Activated CD4-positive, alpha-beta T cell treated with anti-CD3 and anti-CD28 coated beads for 48 hours (primary cell): Measurements from ENCODE around the gene IDI1.
"Not testable (repeated sequence)": the region's sequence is repeated elsewhere in the genome, so short reads cannot be mapped to it uniquely, and the experiment has no call there.

Experiments
- DNase-seq: peaks from one replicate; pipeline ENCODE4 v3.0.0-alpha.2; 2020

The IDI1 gene

GRCh38 chr10:1026578-1026977, 22.3 kb downstream of the IDI1 start:
- no peak for DNase-seq

GRCh38 chr10:1025683-1026082, 23.2 kb downstream of the IDI1 start, which contains the start of gene IDI2:
IDI2 (minus strand) TSS chr10:1025859; CDS start chr10:1024723, 1,136 bp downstream.
- no peak for DNase-seq

- no peak for DNase-seq
Measured at GRCh38 chr10:1024103-1024502, 24.8 kb downstream of the IDI1 start.

GRCh38 chr10:1022413-1022812, 26.5 kb downstream of the IDI1 start:
- DNase-seq = no peak

GRCh38 chr10:1020958-1021357, 28.0 kb downstream of the IDI1 start:
- no peak for DNase-seq

- no peak for DNase-seq
Measured at GRCh38 chr10:1020460-1020859, 28.5 kb downstream of the IDI1 start.

GRCh38 chr10:1019362-1019761, 29.6 kb downstream of the IDI1 start:
- no peak for DNase-seq

GRCh38 chr10:1015688-1016087, 33.2 kb downstream of the IDI1 start:
- no peak for DNase-seq

GRCh38 chr10:1011696-1012095, 37.2 kb downstream of the IDI1 start:
- no peak for DNase-seq

GRCh38 chr10:1010703-1011102, 38.2 kb downstream of the IDI1 start:
- no peak for DNase-seq

- not testable (repeated sequence) for DNase-seq
Measured at GRCh38 chr10:1009947-1010346, 39.0 kb downstream of the IDI1 start.

- DNase-seq = no peak
Measured at GRCh38 chr10:1009071-1009494, 39.8 kb downstream of the IDI1 start.

GRCh38 chr10:1007583-1007982, 41.3 kb downstream of the IDI1 start:
- no peak for DNase-seq

- no peak for DNase-seq
Measured at GRCh38 chr10:1006573-1006972, 42.3 kb downstream of the IDI1 start.

GRCh38 chr10:1003884-1004670, 44.8 kb downstream of the IDI1 start:
- no peak for DNase-seq

GRCh38 chr10:1002425-1003006, 46.4 kb downstream of the IDI1 start:
- no peak for DNase-seq

- no peak for DNase-seq
Measured at GRCh38 chr10:997266-998022, 51.5 kb downstream of the IDI1 start.

- no peak for DNase-seq
Measured at GRCh38 chr10:996031-996430, 52.9 kb downstream of the IDI1 start.

- DNase-seq = no peak
Measured at GRCh38 chr10:995559-995926, 53.4 kb downstream of the IDI1 start.

- no peak for DNase-seq
Measured at GRCh38 chr10:994836-995558, 53.9 kb downstream of the IDI1 start.

GRCh38 chr10:992871-993270, 56.0 kb downstream of the IDI1 start:
- DNase-seq = no peak

GRCh38 chr10:992467-992866, 56.5 kb downstream of the IDI1 start:
- DNase-seq = no peak

- DNase-seq = no peak
Measured at GRCh38 chr10:990808-991207, 58.1 kb downstream of the IDI1 start.
